Endothelial cell of umbilical vein (primary cell): Measurements from ENCODE around the gene PLPP1. TPM values are rescaled to one million over a fixed set of nuclear protein-coding genes. Genes with fewer than 3 reads are reported as not detected.

Experiments
- BruUV-seq: library from RNA; stranded (reverse); fragments of 400-500 nt; replicated peaks from 2 replicates; lab custom pipeline; 2021; lab: Mats Ljungman, UMichigan
- CTCF ChIA-PET: fragments of 300-600, 350-600 bp; sonication (Branson Sonifier 250); formaldehyde crosslinking; loops from one replicate; lab custom pipeline; 2021; ENCODE audit warnings: antibody characterized with exemption, inconsistent platforms; lab: Charles Lee
- POLR2A ChIA-PET: fragments of 300-600, 350-600 bp; sonication (Branson Sonifier 250); formaldehyde crosslinking; loops from one replicate; lab custom pipeline; 2021; ENCODE audit warnings: antibody characterized with exemption, inconsistent platforms; lab: Charles Lee
- DNase-seq: peaks from one replicate; pipeline ENCODE4 v3.0.0-alpha.2; 2011; ENCODE audit warnings: low read depth, low spot score
- FAIRE-seq: peaks from 2 replicates; lab custom pipeline; 2011; peaks lifted over from hg19 to GRCh38; lab: Jason Lieb, UNC
- H2AFZ ChIP-seq: 2 replicates; pipeline ENCODE4 v1.6.0; 2012; ENCODE audit warnings: low read depth, low read length, control low read depth, inconsistent platforms
- H3K27ac ChIP-seq: 2 replicates; pipeline ENCODE4 v1.5.1; 2011; ENCODE audit warnings: low read depth, mild to moderate bottlenecking, control low read depth, low read length, moderate library complexity; ENCODE audit not compliant: insufficient read depth
- H3K27me3 ChIP-seq, 2 experiments: 2 replicates each; pipeline versions ENCODE4 v1.6.0 to v1.6.1; 2011; ENCODE audit warnings: low read length in 2 of 2, mixed read lengths in 1 of 2; ENCODE audit not compliant: control insufficient read depth in 2 of 2, insufficient read depth in 2 of 2
- H3K36me3 ChIP-seq, 2 experiments: 2 replicates in 1 of 2; 3 replicates in 1 of 2; pipeline ENCODE4 v1.5.1; 2011; ENCODE audit warnings: low read length in 2 of 2, mild to moderate bottlenecking in 1 of 2, moderate library complexity in 1 of 2; ENCODE audit not compliant: control insufficient read depth in 2 of 2, insufficient read depth in 2 of 2; ENCODE audit errors: extremely low read depth in 1 of 2
- H3K4me1 ChIP-seq: 3 replicates; pipeline ENCODE4 v1.5.1; 2011; ENCODE audit warnings: mild to moderate bottlenecking, low read length; ENCODE audit not compliant: control insufficient read depth, insufficient read depth; ENCODE audit errors: extremely low read depth
- H3K4me2 ChIP-seq: 2 replicates; pipeline ENCODE4 v1.6.1; 2011; ENCODE audit warnings: low read length, control low read depth, mixed read lengths; ENCODE audit not compliant: insufficient read depth
- H3K4me3 ChIP-seq, 3 experiments: fragments of 200-600 bp in 1 of 3; sonication (generic), shearing (Covaris generic) in 1 of 3; replicated peaks in 1 of 3; 2 replicates each; pipeline ENCODE4 v1.5.1; 2011 to 2016; ENCODE audit warnings: control low read depth in 3 of 3, low read length in 3 of 3, mild to moderate bottlenecking in 2 of 3, inconsistent platforms in 1 of 3, low read depth in 1 of 3, moderate library complexity in 1 of 3; ENCODE audit not compliant: insufficient read depth in 1 of 3
- H3K79me2 ChIP-seq: 2 replicates; pipeline ENCODE4 v1.6.0; 2012; ENCODE audit warnings: low read length, inconsistent platforms; ENCODE audit not compliant: control insufficient read depth, insufficient read depth
- H3K9ac ChIP-seq: replicated peaks from 2 replicates; pipeline ENCODE3; 2011; ENCODE audit warnings: low read length, control low read depth; ENCODE audit not compliant: insufficient read depth; ENCODE audit errors: extremely low read depth
- H3K9me1 ChIP-seq: replicated peaks from 3 replicates; pipeline ENCODE4 v1.6.0; 2011; ENCODE audit warnings: mild to moderate bottlenecking, low read length; ENCODE audit not compliant: control insufficient read depth, insufficient read depth; ENCODE audit errors: extremely low read depth
- H3K9me3 ChIP-seq: replicated peaks from 2 replicates; pipeline ENCODE4 v1.5.1; 2012; ENCODE audit warnings: low read length, inconsistent platforms; ENCODE audit not compliant: control insufficient read depth, insufficient read depth
- H4K20me1 ChIP-seq: replicated peaks from 2 replicates; pipeline ENCODE3; 2011; ENCODE audit warnings: mild to moderate bottlenecking, low read length; ENCODE audit not compliant: control insufficient read depth, insufficient read depth; ENCODE audit errors: extremely low read depth
- EZH2 ChIP-seq: IDR thresholded peaks from 2 replicates; pipeline ENCODE4 v1.6.1; 2012; ENCODE audit warnings: borderline replicate concordance, low read depth, mild to moderate bottlenecking, moderate library complexity, low read length, inconsistent platforms; ENCODE audit not compliant: severe bottlenecking
- FOS ChIP-seq: IDR thresholded peaks from 2 replicates; pipeline ENCODE4 v1.6.1; 2011; ENCODE audit warnings: mild to moderate bottlenecking, low read length, moderate library complexity, borderline replicate concordance; ENCODE audit not compliant: insufficient read depth
- GATA2 ChIP-seq: IDR thresholded peaks from 2 replicates; pipeline ENCODE4 v1.7.0; 2011; ENCODE audit warnings: low read depth, mild to moderate bottlenecking, moderate library complexity, mixed read lengths, low read length; ENCODE audit not compliant: insufficient read length, insufficient read depth
- JUN ChIP-seq: IDR thresholded peaks from 2 replicates; pipeline ENCODE4 v1.6.1; 2011; ENCODE audit warnings: borderline replicate concordance, low read depth; ENCODE audit not compliant: insufficient read length, insufficient read depth
- POLR2A ChIP-seq: IDR thresholded peaks from 2 replicates; pipeline ENCODE4 v1.6.1; 2012; ENCODE audit warnings: low read depth, mild to moderate bottlenecking, control low read depth, low read length
- POLR2AphosphoS5 ChIP-seq: IDR thresholded peaks from 2 replicates; pipeline ENCODE4 v1.6.1; 2012; ENCODE audit warnings: low read depth, mild to moderate bottlenecking, control low read depth, low read length, moderate library complexity; ENCODE audit not compliant: insufficient read depth
- dilution Hi-C: fragments of 300-500 bp; cut with MboI; formaldehyde crosslinking; loops from one replicate; pipeline ENCODE4 v1.15.0; 2019; ENCODE audit warnings: low sequenced_read_pairs; ENCODE audit not compliant: extremely low pct_ligation_motif_present
- intact Hi-C: fragments of 100-400 bp; cut with micrococcal nuclease; formaldehyde crosslinking; loops from one replicate; pipeline ENCODE4 v1.10.0; 2022
- polyA plus RNA-seq, 4 experiments: library from polyadenylated mRNA; depleted of rRNA in 3 of 4; stranded (reverse) in 3 of 4; unstranded in 1 of 4; fragments of >200 nt; gene quantifications; 2 replicates each; pipeline versions ENCODE4 v1.2.1 to v1.2.3, GENCODE V29; 2011 to 2012; ENCODE audit warnings: missing spikeins in 1 of 4
- total RNA-seq: library from RNA; stranded (reverse); gene quantifications from 2 replicates; pipeline ENCODE4 v1.2.3, GENCODE V29; 2021
- TF ChIP-seq, protein P1 (sequence below): IDR thresholded peaks from 2 replicates; pipeline ENCODE4 v1.6.1; 2011; ENCODE audit not compliant: insufficient read depth, insufficient read length
- TF ChIP-seq, protein P2 (sequence below), 2 donors: IDR thresholded peaks; 1 replicate in 1 of 2; 2 replicates in 1 of 2; pipeline ENCODE4 v1.5.1; 2011; ENCODE audit warnings: low read length in 2 of 2, mild to moderate bottlenecking in 2 of 2, moderate library complexity in 2 of 2, control low read depth in 1 of 2, inconsistent platforms in 1 of 2, low read depth in 1 of 2; ENCODE audit not compliant: insufficient read depth in 1 of 2; ENCODE audit errors: extremely low read depth in 1 of 2

Gene PLPP1
- total and polyA plus RNA-seq, 2 donors (not counting 3 experiments of a cell fraction or from before 2014, with no cell fraction given): 14.3 to 25.9 TPM

DNA sequence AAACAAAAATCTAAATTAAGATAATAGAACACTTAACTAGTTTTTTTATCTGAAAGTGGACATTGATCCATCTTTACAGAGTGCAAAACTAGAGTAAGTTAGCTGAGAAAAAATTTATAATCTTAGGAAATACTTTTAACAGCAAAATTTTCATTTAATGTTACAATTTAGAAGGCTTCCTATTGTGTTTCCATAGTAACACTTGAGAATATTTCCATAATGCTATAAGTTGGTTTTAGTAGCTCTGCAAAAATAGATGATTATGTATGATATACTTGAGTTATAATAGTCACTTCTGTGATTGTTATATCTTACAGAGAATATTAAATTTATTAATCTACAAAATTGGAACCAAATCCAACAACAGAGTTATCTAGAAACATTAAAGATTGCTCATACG lies 148.4 kb downstream of the PLPP1 start:
- ChIA-PET POLR2A (no interaction called here), CTCF (interaction anchor here (0.6 to 2.5 kb wide), 9 partner anchors 9 to 306 kb away, joined by 3 to 8 read pairs (median 4); no protein-coding TSS in a partner anchor)
- no peaks in the 10 kb centered on the region for H4K20me1 ChIP-seq

More for the DNA sequence above, 148.4 kb downstream of the PLPP1 start:
- no TSS peak for BruUV-seq
- Histone ChIP-seq H3K4me1 (peaks cover 10% of the 10 kb centered on the region), H3K27me3 (no peaks in the 10 kb centered on the region), H3K9me3 (no peaks in the 10 kb centered on the region), H3K4me3 (no peak overlapping the region), H3K27ac (no peak overlapping the region), H3K4me2 (no peak overlapping the region), H3K36me3 (peaks cover 0 to 2% of the 10 kb centered on the region in 2 experiments), H3K9ac (no peak overlapping the region), H3K79me2 (peaks cover 5% of the 10 kb centered on the region), H3K9me1 (peaks cover 2% of the 10 kb centered on the region), H2AFZ (no peak overlapping the region)
- dilution Hi-C loops (no loop called here), intact Hi-C loops (no loop called here)
- FAIRE-seq (no peak), DNase-seq (no peak)
- TF ChIP-seq, protein P1, sequence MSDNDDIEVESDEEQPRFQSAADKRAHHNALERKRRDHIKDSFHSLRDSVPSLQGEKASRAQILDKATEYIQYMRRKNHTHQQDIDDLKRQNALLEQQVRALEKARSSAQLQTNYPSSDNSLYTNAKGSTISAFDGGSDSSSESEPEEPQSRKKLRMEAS: no peak
- TF ChIP-seq JUN (no peak), EZH2 (no peak), POLR2A (no peak), GATA2 (no peak), POLR2AphosphoS5 (no peak), FOS (no peak)
- TF ChIP-seq, protein P2, sequence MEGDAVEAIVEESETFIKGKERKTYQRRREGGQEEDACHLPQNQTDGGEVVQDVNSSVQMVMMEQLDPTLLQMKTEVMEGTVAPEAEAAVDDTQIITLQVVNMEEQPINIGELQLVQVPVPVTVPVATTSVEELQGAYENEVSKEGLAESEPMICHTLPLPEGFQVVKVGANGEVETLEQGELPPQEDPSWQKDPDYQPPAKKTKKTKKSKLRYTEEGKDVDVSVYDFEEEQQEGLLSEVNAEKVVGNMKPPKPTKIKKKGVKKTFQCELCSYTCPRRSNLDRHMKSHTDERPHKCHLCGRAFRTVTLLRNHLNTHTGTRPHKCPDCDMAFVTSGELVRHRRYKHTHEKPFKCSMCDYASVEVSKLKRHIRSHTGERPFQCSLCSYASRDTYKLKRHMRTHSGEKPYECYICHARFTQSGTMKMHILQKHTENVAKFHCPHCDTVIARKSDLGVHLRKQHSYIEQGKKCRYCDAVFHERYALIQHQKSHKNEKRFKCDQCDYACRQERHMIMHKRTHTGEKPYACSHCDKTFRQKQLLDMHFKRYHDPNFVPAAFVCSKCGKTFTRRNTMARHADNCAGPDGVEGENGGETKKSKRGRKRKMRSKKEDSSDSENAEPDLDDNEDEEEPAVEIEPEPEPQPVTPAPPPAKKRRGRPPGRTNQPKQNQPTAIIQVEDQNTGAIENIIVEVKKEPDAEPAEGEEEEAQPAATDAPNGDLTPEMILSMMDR (IDR thresholded peaks at IDR 0.05; ENCODE audit: extremely low read depth in 1 of 2, insufficient read depth in 1 of 2, low read depth in 1 of 2, low read length in 2 of 2): no peak
